SK-N-MC (cell line): ENCODE measurements around the gene COQ7.

Experiments
- EZH2 ChIP-seq: fragments of 200-600 bp; sonication (generic); IDR thresholded peaks from one replicate; pipeline ENCODE4 v1.6.1; 2017; ENCODE audit warnings: antibody characterized with exemption
- FOXP2 ChIP-seq: optimal IDR thresholded peaks from 2 replicates; pipeline ENCODE3; 2011; ENCODE audit warnings: mild to moderate bottlenecking, moderate library complexity; ENCODE audit not compliant: insufficient read depth; ENCODE audit errors: extremely low read length, control extremely low read depth
- POLR2AphosphoS5 ChIP-seq: IDR thresholded peaks from 2 replicates; pipeline ENCODE4 v1.6.1; 2012; ENCODE audit warnings: mild to moderate bottlenecking, low read depth, low read length, borderline replicate concordance

- TF ChIP-seq POLR2AphosphoS5 = no peak
- no peak for TF ChIP-seq EZH2
- TF ChIP-seq FOXP2 = no peak
These were observed 41.9 kb downstream of the COQ7 start for GRCh38 chr16:19109288-19109664.
